ENCODE results near the gene LRG1.

Gene LRG1

DNA sequence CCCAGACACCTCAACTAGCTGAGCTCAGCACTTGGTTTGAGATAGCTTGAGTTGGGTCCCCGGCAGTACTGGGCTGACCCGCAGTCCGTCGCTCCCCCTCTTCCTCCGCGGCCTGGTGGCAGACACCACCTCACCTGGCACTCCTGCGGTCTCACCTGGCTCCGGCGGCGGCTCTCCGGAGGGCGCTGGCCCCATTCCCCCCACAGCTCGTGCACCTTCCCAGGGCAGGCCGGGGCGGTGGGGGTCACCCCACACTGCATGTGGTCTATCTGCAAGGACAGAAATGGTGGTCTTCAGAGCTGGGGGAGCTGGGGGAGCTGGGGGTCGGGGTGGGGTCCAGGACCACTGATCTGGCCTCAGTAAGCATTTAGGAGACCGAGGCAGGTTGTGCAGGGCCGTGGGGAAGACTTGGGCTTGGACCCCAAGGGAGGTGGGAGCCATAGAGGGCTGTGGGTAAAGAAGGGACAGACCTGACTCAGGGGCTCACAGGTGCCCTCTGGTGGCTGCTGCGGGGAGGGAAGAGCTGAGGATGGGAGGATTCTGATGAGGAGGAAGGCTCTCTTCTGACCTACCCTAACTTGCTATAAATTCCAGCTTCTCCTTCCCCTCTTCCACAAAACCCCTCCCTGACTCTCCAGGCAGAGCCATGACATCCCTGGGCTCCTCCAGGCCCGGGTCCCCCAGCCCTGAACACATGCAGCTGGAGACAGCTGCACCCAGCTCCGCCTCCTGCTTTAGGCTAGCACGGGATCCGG is 14.9 kb downstream of the LRG1 start:
- DNase-seq: peak in 2 of 3 experiments; percentile 22 to 48

DNA sequence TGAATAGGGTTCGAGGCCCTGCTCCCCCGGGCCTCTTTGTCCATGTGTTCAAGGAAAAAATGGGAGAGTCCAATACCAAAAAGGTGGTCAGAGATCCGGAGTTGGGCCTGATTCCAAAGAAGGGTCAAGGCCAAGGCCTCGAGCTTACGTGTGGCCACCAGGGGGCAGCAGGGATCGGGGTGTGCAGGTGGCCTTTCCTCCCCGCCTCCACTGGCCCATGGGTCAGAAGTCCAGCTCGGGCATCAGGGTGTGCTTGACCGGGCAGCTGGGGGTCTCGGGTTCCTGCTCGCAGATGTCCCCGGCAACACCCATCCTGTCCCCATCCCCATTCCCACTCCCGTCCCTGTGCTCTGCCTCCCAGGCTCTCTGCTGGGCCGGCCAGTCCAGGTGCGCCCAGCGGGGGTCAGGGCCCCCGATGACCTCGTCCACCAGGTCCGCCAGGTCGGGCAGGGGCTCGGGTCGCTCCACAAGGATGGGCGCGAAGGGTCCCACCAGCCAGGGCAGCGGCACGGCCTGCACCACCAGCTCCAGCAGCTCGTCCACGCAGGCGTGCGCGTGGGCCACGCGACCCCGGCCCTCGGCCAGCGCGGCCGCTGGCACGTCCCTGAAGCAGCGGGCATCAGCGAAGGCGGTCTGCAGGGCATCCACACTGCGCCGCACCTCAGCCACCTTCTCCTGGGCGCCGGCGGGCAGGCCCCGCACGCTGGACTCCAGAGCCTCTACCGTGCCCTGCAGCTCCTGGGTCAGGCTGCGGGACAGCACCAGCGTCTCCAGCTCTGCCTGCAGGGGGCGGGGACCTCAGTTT is 16.3 kb downstream of the LRG1 start:
- DNase-seq: peak in 2 of 3 experiments; percentile 7 to 38

DNA sequence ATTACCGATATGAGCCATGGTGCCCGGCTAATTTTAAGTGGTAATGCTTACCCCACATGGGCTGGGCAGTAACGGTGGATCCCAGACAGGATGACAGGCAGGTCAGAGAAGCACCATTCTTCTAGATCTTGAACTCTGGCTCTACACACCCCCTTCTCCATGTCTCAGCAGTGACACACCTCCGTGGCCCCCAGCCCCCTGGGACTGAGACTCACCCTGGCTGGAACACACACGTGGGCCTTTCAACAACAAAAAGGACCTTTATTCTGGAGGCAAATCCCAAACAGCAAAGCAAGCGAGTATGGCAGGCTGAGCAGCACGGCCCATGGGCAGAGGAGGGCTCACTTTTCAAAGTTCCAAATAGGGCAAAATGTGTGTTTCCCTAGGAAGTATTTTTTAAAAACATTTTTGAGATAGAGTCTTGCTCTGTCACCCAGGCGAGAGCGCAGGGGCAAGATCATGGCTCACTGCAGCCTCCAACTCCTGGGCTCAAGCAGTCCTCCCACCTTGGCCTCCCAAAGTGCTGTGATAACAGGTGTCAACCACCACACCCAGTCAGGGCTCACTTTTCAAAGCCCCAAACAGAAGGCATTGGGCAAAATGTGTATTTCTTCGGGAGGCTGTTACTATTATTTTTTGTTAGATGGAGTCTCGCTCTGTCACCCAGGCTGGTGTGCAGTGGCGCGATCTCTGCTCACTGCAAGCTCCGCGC is 17.4 kb downstream of the LRG1 start:
- DNase-seq: no peak

DNA sequence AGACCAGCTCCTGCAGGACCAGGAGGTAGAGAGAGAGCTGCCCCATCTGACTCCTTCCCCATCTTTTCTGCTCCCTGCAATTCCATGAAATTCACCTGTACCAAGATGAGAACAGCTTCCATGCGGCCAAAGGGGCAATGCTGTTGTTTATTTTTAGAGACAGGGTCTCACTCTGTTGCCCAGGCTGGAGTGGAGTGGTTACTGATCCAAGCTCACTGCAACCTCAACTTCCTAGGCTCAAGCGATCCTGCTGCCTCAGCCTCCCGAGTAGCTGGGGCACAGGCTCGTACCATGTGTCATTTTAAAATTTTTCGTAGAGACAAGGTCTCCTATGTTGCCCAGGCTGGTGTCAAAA is 18.0 kb downstream of the LRG1 start:
- DNase-seq: no peak

DNA sequence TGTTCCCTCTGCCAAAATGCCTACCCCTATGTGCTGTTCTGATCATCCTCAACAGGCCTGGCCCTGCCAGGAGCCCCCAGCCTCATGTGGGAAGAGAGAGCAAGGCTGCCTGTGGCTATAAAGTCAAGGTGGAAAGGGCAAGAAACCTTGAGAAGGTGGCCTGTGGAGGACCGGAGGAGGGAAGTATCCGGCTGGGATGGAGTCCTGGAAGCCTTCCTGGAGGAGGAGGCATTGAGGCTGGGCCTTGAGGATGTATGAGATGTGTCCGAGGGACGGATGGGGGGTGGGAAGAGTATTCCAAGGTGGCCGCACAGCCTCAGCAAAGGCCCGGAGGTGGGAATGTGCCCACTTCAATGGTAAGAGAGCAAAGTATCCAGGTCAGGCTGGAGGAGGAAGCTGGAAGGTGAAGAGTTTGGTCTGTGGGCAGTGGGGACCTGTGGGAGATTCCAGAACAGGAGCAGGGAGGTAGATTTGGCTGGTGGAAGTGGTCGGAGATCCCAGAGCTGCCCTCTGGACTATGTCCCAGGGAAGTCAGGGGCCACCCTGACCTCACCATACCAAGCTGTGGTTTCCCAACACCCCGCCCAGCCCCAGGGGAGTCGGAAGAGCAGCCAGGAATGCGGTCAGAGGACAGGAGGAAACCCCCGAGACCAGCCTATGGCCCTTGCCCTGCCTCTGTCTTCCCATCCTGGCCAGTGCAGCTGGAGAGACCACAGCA is 18.5 kb downstream of the LRG1 start:
- no peak for DNase-seq

DNA sequence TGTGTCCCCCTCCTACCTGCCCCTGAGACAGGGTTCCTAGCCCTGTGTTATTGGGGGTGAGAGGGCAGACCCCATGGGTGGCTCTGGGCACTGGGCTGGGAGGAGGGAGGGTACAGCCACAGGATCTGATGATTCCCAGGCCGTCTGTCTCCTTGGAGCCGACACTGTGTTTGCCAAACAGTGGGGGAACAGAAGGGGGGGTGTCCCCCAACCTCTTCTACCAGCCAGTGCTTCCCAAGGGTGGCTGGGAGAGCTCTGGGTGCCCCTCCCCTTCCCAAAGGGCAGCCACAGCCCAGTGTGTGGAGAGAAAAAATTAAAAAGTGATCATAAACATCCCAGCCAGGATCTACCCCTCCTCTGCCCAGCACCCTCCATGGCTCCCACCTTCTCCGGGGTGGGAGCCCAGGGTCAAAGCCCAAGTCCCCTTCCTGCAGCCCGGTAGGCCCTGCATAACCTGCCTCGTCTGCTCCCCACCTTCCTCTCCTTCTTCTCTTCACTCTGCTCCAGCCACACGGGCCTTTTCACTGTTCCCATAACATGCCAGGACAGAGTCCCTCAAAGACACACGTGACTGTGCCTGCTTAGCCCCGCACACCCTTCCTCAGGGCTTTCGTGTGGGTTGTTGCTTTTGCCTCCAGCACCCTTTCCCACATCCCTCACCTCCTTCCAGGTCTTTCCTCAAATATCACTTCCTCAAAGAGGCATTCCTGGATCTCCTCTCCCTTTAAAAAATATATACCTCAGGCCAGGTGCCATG is 20.1 kb downstream of the LRG1 start:
- DNase-seq: no peak

DNA sequence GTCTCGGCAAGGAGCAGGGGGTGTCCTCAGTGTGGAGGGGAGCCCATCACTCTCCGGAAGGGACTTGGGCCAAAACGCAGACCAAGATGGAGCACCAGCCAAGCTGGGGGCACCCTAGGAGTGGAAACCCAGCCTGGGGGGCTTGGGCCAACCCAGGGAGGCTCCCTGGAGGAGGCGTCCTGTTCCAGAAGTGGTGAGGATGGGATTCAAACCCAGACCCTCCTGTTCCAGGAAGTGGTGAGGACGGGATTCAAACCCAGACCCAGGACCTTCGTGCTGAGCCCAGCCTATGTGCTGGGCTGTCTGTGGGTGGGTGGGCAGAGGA is 20.7 kb downstream of the LRG1 start:
- no peak for DNase-seq

DNA sequence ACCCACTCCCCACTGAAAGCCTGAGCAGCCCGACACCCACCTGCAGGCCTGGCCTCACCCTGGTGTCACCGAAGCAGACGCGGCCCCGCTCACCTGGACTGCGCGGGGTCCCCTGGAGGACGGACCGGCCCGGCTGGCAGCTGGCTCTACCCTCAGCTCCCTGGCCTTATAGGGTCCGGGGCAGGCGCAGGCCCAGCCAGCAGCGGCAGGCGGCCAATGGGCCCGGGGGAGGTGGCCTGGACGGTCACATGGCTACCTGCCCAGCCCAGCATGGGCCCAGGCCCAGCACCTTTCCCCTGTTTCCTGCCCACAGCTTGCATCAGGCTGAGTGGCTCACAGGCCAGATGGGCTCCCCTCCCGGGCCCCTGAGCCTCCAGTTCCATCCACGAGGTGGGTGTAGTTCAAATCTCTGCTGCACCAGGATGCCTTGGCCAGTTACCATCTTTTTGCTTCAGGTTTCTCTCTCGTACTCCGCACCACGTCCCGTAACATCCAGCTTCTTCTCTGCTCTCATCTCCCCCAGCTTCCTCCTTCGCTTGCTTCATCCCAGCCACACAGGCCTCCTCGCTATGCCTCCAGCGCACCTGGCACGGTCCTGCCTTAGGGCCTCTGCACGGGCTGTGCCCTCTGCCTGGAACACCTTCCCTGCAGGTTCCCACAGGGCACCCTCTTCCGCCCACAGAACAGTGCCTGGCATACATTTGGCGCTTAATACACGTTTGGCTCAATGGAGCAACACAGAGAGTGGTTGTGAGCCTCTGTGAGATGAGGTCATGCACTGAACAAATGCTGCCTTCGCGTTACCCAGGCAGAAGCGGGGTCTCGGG is 21.3 kb downstream of the LRG1 start, which contains the start of gene PLIN4:
Gene PLIN4 (minus strand): TSS at position 142 of the 827 bp plus-strand sequence. CDS start 214 bp downstream, outside the sequence.
- DNase-seq: no peak

DNA sequence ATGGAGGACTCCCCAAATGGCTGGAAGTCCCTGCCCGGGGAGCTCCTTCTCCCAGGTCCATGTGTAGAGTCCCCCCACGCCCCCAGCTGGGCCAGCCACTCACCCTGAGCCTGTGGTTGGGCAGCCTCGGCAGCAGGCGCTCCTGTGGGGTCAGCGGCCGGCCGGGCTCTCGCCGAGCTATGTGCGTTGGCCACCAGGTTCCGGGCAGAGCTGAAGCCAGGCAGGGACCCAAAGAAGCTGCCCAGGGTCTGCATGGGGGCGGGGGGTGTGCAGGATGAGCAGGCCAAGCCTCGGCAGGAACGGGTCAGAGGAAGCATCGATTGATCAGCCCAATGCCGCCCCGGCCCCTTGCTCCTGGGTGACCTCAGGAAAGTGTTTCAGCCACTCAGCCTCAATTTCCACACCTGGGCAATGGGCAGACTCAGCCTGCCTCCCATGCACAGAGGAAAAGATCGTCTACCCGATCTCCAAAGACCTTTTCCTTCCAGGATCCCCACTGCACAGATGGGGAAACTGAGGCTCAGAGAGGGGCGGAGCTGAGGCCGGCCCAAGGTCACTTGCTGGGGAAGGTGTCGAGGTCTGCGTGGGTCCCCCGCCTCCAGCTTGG is 22.3 kb downstream of the LRG1 start:
- no peak for DNase-seq

DNA sequence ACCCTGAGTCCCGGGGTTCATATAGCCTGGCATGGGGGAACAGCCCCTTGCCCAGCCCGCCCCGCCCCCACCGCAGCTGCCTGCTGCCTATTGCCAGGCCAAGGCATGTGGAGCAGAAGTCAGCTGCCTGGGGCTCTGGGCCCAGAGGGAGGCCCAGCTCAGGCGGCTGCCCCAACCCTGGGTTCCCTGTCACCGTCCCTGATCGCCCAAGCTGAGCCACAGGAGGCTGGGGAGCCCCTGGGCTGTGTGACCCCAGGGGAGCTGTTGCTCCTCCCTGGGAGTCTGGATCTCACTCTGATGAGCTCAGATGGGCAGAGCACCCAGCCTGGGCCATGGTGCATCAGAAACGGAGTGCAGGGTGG is 22.9 kb downstream of the LRG1 start:
- no peak for DNase-seq

DNA sequence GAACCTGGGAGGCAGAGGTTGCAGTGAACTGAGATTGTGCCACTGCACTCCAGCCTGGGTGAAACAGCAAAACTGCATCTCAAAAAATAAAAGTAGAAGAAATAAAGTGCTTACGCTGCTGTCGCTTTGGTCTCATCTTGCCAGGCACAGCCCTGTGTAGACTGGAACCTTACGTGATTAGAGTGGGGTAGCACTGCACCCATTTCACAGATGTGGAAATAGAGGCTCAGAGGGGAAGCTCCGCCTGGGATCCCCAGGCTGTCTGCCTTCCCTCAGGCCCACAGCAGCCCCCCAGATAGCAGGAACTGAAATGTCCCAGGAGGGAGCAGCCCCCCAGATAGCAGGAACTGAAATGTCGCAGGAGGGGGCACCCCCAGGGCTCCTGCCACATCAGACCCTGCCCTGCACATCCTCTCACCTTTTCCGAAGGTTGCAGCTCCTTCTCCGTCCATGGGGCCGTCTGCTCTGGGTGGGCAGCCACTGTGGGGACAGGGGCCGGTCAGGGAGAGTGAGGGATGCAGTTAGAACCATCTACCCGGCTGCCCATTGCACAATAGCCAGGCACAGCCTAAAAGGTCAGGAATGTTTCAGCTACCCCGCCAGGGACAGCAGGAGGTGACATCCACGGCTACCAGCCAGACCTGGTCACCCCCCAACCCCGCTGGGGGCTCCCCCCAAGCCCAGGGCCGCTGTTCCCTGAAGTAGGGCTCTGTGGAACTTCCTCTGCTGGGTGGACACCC is 23.5 kb downstream of the LRG1 start:
- no peak for DNase-seq

DNA sequence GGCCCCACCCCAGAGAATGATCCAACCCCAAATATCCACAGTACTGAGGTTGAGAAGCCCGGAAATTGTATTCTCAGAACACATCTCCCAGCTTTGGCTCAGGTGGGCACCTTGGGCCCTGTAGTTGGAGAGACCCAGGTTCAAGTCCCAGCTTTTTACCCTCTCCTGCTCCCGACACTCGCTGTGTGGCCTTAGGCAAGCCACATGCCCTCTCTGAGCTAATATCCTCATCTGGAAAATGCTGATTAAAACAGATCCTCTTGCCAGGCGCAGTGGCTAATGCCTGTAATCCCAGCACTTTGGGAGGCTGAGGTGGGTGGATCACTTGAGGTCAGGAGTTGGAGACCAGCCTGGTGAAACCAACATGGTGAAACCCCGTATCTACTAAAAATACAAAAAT is 24.1 kb downstream of the LRG1 start:
- DNase-seq: no peak

DNA sequence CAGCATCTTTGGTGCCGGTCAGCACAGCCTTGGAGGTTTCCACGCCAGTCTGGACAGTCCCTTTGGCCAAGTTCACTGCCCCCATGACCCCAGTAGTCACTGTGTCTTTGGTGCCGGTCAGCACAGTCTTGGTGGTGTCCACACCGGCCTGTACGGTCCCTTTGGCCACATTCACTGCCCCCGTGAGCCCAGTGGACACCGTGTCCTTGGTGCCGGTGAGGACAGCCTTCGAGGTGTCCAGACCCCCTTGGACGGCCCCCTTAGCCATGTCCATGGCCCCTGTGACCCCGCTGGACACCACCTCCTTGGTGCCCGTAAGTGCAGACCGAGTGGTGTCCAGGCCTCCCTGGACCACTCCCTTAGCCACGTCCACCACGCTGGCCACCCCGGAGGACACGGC is 26.6 kb downstream of the LRG1 start:
- no peak for DNase-seq

DNA sequence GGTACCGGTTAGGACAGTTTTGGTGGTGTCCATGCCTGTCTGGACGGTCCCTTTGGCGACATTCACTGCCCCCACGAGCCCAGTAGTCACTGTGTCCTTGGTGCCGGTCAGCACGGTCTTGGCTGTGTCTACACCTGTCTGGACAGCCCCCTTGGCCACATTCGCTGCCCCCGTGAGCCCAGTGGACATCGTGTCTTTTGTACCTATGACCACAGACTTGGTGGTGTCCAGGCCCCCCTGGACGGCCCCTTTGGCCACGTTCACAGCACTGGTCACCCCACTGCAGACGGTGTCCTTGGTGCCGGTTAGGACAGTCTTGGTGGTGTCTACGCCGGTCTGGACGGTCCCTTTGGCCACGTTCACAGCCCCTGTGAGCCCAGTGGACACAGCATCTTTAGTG is 27.8 kb downstream of the LRG1 start:
- DNase-seq: no peak

DNA sequence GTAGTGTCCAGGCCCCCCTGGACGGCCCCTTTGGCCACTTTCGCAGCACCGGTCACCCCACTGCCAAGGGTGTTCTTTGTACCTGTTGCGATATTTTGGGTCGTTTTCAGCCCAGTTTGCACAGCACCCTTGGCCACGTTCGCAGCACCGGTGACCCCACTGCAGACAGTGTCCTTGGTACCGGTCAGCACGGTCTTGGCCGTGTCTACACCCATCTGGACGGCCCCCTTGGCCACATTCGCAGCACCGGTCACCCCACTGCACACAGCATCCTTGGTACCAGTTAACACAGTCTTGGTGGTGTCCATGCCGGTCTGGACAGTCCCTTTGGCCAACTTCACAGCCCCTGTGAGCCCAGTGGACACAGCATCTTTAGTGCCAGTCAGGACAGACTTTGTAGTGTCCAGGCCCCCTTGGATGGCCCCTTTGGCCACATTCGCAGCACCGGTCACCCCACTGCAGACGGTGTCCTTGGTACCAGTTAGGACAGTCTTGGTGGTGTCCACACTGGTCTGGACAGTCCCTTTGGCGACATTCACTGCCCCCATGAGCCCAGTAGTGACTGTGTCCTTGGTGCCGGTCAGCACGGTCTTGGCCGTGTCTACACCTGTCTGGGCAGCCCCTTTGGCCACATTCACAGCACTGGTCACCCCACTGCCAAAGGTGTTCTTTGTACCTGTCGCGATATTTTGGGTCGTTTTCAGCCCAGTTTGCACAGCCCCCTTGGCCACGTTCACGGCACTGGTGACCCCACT is 28.4 kb downstream of the LRG1 start:
- DNase-seq: no peak

DNA sequence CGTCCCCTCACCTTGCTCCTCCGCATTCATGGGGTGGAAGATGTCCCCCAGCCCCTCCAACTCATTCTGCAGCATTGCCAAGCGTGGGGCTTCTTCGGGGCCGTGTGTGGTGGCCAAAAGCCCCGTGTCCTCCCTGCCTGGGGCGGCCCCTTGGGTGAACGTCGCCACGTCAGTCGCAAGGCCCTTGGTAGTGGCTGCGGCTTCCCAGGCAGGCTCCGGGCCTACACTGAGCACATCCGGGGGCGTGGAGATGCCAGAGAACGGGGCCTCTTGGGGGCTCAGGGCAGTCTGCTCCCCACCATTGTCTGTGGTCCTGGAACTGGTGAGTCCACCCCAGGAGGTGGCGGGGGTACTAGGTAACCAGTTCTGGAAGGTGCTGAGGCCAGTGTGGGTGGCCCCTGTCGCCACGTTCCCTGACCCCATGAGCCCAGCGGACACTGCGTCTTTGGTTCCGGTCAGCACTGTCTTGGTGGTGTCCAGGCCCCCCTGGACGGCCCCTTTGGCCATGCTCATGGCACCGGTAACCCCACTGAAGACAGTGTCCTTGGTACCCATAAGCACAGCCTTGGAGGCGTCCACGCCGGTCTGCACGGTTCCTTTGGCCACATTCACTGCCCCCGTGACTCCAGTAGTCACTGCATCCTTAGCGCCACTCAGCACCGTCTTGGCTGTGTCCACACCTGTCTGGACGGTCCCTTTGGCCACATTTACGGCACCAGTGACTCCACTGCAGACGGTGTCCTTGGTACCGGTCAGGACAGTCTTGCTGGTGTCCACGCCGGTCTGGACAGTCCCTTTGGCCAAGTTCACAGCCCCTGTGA is 29.2 kb downstream of the LRG1 start:
- DNase-seq: no peak

DNA sequence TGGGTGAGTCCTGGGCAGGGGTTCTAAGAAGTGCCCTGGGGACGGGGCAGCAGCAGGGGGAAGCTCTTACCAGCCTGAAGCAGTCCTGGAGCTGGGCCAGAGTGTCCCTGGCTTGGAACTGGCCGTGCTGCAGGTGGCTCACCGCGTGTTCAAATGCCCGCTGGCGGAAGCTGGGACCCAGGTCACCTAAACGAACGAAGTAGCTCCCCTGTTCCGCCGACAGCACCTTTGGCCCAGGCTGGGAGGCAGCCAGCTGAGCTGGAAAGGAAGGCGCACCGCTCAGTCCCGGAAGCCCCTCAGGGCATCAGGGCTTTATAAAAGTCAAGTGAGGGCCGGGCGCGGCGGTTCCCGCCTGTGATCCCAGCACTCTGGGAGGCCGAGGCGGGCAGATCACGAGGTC is 31.1 kb downstream of the LRG1 start:
- no peak for DNase-seq

DNA sequence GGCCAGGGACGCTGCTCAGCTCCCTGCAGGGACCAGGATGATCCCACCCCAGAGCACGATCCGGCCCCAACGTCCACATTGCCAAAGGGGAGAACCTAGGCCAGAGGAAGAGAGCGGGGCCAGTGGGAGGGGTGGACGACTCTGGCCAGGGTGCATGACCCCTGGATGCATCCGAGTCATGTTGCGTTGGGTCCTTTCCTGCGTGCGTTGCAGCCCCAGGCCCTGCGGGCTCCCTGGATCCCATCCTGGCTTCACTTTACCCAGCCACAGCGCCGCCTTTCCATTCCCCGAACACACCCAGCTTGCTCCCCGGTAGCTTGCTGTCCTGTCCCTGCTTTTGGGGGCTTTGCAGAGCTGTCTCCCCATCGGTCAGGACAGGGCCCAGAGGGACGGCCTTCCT is 32.0 kb downstream of the LRG1 start:
- DNase-seq: no peak

DNA sequence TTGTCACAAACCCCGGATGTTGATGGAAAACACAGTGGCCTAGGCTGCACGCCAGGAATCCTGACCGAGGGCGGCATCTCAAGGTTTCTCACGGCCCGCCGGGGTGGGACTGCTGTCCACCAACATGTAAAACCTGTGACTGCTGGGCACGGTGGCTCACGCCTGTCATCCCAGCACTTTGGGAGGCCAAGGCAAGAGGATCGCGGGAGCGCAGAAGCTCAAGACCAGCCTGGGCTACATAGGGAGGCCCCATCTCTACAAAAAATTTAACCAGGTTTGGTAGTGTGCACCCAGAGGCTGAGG is 32.7 kb downstream of the LRG1 start:
- no peak for DNase-seq
